WTC11 (cell line): Measurements from ENCODE around the gene SSC5D. TPM values are rescaled to one million over a fixed set of nuclear protein-coding genes. Genes with fewer than 3 reads are reported as not detected.

ENCODE experiments used
- ATAC-seq: fragments of 200-7000 bp; cut with Tn5 transposase; 2 replicates; pipeline ENCODE4 v1.10.0; 2021; ENCODE audit warnings: mild to moderate bottlenecking, moderate library complexity
- CTCF ChIA-PET: fragments of 300-600 bp; sonication (Branson Sonifier 250); formaldehyde crosslinking; loops from one replicate; lab custom pipeline; 2021; ENCODE audit warnings: antibody characterized with exemption; lab: Charles Lee
- POLR2A ChIA-PET: fragments of 350-600 bp; sonication (Branson Sonifier 250); formaldehyde crosslinking; loops from one replicate; lab custom pipeline; 2021; ENCODE audit warnings: antibody characterized with exemption; lab: Charles Lee
- DNase-seq: peaks from one replicate; pipeline ENCODE4 v3.0.0; 2021; ENCODE audit warnings: low spot score
- H3K27ac Mint-ChIP-seq: 2 replicates; pipeline ENCODE4 v1.8.0; 2021; ENCODE audit warnings: mixed read lengths
- H3K27me3 Mint-ChIP-seq: 2 replicates; pipeline ENCODE4 v1.8.0; 2021; ENCODE audit warnings: low read depth, mild to moderate bottlenecking, moderate library complexity, mixed read lengths
- H3K36me3 Mint-ChIP-seq: 2 replicates; pipeline ENCODE4 v1.8.0; 2021; ENCODE audit warnings: mixed read lengths
- H3K4me1 Mint-ChIP-seq: 2 replicates; pipeline ENCODE4 v1.8.0; 2022; ENCODE audit warnings: mixed read lengths
- H3K4me3 Mint-ChIP-seq: 2 replicates; pipeline ENCODE4 v1.8.0; 2021; ENCODE audit warnings: mild to moderate bottlenecking, moderate library complexity, mixed read lengths
- H3K9me3 Mint-ChIP-seq: 2 replicates; pipeline ENCODE4 v1.8.0; 2021; ENCODE audit warnings: mixed read lengths
- E2F5 ChIP-seq: sonication (generic); formaldehyde crosslinking; IDR thresholded peaks from 2 replicates; pipeline ENCODE4 v1.8.1; 2022; ENCODE audit warnings: mild to moderate bottlenecking, moderate library complexity, missing genetic modification reagents
- ETV6 ChIP-seq: sonication (generic); formaldehyde crosslinking; IDR thresholded peaks from 2 replicates; pipeline ENCODE4 v1.8.1; 2022; ENCODE audit warnings: mild to moderate bottlenecking, missing genetic modification reagents
- FOXK1 ChIP-seq: sonication (generic); formaldehyde crosslinking; IDR thresholded peaks from 2 replicates; pipeline ENCODE4 v1.8.0; 2022; ENCODE audit warnings: mild to moderate bottlenecking, moderate library complexity, missing genetic modification reagents
- GABPB1 ChIP-seq: sonication (generic); formaldehyde crosslinking; IDR thresholded peaks from 2 replicates; pipeline ENCODE4 v1.8.1; 2023; ENCODE audit warnings: mild to moderate bottlenecking, missing genetic modification reagents
- GTF2I ChIP-seq: fragments of 250-450 bp; sonication (Bioruptor Pico); conservative IDR thresholded peaks from 2 replicates; pipeline ENCODE4 v1.4.0; 2021; ENCODE audit warnings: mild to moderate bottlenecking
- JUN ChIP-seq: sonication (generic); formaldehyde crosslinking; IDR thresholded peaks from 2 replicates; pipeline ENCODE4 v1.8.0; 2023; ENCODE audit warnings: mild to moderate bottlenecking, missing genetic modification reagents
- KAT7 ChIP-seq: sonication (generic); formaldehyde crosslinking; IDR thresholded peaks from 2 replicates; pipeline ENCODE4 v1.8.1; 2023; ENCODE audit warnings: missing genetic modification reagents, mild to moderate bottlenecking, borderline replicate concordance
- MLX ChIP-seq: sonication (generic); formaldehyde crosslinking; IDR thresholded peaks from 2 replicates; pipeline ENCODE4 v1.8.1; 2023; ENCODE audit warnings: mild to moderate bottlenecking, missing genetic modification reagents, moderate library complexity
- NFATC4 ChIP-seq: fragments of 250-450 bp; sonication (Bioruptor Pico); IDR thresholded peaks from 2 replicates; pipeline ENCODE4 v1.9.0; 2021; ENCODE audit warnings: mild to moderate bottlenecking
- NFE2L1 ChIP-seq: sonication (generic); formaldehyde crosslinking; IDR thresholded peaks from 2 replicates; pipeline ENCODE4 v1.8.1; 2023; ENCODE audit warnings: missing genetic modification reagents
- NR1H2 ChIP-seq: sonication (generic); formaldehyde crosslinking; IDR thresholded peaks from 2 replicates; pipeline ENCODE4 v1.9.0; 2021; ENCODE audit warnings: mild to moderate bottlenecking, moderate library complexity, missing genetic modification reagents
- RORB ChIP-seq: fragments of 250-450 bp; sonication (Bioruptor Pico); IDR thresholded peaks from 2 replicates; pipeline ENCODE4 v1.9.0; 2021; ENCODE audit warnings: mild to moderate bottlenecking
- SP1 ChIP-seq: sonication (generic); formaldehyde crosslinking; conservative IDR thresholded peaks from 2 replicates; pipeline ENCODE4 v1.8.1; 2022; ENCODE audit warnings: missing genetic modification reagents
- TEAD4 ChIP-seq: sonication (generic); formaldehyde crosslinking; IDR thresholded peaks from 2 replicates; pipeline ENCODE4 v1.8.0; 2022; ENCODE audit warnings: mild to moderate bottlenecking, missing genetic modification reagents
- ZNF219 ChIP-seq: sonication (generic); formaldehyde crosslinking; IDR thresholded peaks from 2 replicates; pipeline ENCODE4 v1.8.0; 2023; ENCODE audit warnings: missing genetic modification reagents, mild to moderate bottlenecking, borderline replicate concordance
- ZNF281 ChIP-seq: sonication (generic); formaldehyde crosslinking; IDR thresholded peaks from 2 replicates; pipeline ENCODE4 v1.8.0; 2023; ENCODE audit warnings: mild to moderate bottlenecking, missing genetic modification reagents
- ZNF416 ChIP-seq: fragments of 250-450 bp; sonication (Bioruptor Pico); IDR thresholded peaks from 2 replicates; pipeline ENCODE4 v1.9.0; 2021; ENCODE audit warnings: mild to moderate bottlenecking, inconsistent platforms
- total RNA-seq: library from RNA; stranded (reverse); gene quantifications from 3 replicates; pipeline ENCODE4 v1.2.3, GENCODE V29; 2021
- TF ChIP-seq, protein P1 (sequence below): sonication (generic); formaldehyde crosslinking; IDR thresholded peaks from 2 replicates; pipeline ENCODE4 v1.8.0; 2022; ENCODE audit warnings: mild to moderate bottlenecking, missing genetic modification reagents
- TF ChIP-seq, protein P2 (sequence below): sonication (generic); formaldehyde crosslinking; IDR thresholded peaks from 2 replicates; pipeline ENCODE4 v1.8.1; 2023; ENCODE audit warnings: mild to moderate bottlenecking, missing genetic modification reagents, borderline replicate concordance
- TF ChIP-seq, protein P3 (sequence below): sonication (generic); formaldehyde crosslinking; IDR thresholded peaks from 2 replicates; pipeline ENCODE4 v1.8.1; 2022; ENCODE audit warnings: mild to moderate bottlenecking, missing genetic modification reagents, moderate library complexity, borderline replicate concordance
- TF ChIP-seq, protein P4 (sequence below): sonication (generic); formaldehyde crosslinking; IDR thresholded peaks from 2 replicates; pipeline ENCODE4 v1.8.1; 2022; ENCODE audit warnings: low read depth, missing genetic modification reagents, borderline replicate concordance

SSC5D gene
- total RNA-seq, 1 experiment from 2014 or later = 2.9 TPM

DNA sequence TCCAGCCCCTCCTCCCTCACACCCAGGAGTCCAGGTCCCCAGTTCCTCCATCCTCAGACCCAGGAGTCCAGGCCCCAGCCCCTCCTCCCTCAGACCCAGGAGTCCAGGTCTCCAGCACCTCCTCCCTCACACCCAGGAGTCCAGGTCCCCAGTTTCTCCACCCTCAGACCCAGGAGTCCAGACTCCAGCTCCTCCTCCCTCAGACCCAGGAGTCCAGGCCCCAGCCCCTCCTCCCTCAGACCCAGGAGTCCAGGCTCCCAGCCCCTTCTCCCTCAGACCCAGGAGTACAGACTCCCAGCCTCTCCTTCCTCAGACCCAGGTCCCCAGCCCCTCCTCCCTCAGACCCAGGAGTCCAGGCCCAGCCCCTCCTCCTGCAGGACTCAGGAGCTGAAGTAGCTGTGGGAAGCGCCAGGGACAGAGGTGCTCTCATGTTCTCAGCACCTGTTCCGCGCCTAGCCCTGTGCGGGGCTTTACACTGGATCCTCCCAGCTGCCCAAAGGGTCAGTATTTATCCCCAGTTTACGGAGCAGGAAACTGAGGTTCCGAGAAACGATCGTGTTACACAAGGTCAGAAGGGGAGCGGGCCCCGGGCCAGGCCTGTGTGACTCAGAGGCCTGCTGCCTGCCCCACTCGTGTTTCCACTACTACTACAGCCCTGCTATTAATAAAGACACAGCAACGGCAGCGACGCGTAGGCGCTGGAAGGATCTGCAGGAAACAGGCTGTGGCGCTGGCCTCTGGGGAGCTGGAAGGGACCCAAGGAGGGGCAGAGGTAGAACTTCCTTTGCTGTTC lies 58.8 kb downstream of the SSC5D start:
- TF ChIP-seq, protein P1, sequence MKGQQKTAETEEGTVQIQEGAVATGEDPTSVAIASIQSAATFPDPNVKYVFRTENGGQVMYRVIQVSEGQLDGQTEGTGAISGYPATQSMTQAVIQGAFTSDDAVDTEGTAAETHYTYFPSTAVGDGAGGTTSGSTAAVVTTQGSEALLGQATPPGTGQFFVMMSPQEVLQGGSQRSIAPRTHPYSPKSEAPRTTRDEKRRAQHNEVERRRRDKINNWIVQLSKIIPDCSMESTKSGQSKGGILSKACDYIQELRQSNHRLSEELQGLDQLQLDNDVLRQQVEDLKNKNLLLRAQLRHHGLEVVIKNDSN (CRISPR knock-in tag) = no peak
- TF ChIP-seq TEAD4 (CRISPR knock-in tag) (no peak), NFE2L1 (CRISPR knock-in tag) (no peak), NR1H2 (CRISPR knock-in tag) (no peak), NFATC4 (no peak), ZNF416 (CRISPR knock-in tag) (no peak), FOXK1 (CRISPR knock-in tag) (no peak), GABPB1 (CRISPR knock-in tag) (no peak), E2F5 (CRISPR knock-in tag) (no peak), JUN (no peak), ZNF219 (CRISPR knock-in tag) (no peak), MLX (CRISPR knock-in tag) (no peak), GTF2I (CRISPR knock-in tag) (no peak)
- TF ChIP-seq, protein P2, sequence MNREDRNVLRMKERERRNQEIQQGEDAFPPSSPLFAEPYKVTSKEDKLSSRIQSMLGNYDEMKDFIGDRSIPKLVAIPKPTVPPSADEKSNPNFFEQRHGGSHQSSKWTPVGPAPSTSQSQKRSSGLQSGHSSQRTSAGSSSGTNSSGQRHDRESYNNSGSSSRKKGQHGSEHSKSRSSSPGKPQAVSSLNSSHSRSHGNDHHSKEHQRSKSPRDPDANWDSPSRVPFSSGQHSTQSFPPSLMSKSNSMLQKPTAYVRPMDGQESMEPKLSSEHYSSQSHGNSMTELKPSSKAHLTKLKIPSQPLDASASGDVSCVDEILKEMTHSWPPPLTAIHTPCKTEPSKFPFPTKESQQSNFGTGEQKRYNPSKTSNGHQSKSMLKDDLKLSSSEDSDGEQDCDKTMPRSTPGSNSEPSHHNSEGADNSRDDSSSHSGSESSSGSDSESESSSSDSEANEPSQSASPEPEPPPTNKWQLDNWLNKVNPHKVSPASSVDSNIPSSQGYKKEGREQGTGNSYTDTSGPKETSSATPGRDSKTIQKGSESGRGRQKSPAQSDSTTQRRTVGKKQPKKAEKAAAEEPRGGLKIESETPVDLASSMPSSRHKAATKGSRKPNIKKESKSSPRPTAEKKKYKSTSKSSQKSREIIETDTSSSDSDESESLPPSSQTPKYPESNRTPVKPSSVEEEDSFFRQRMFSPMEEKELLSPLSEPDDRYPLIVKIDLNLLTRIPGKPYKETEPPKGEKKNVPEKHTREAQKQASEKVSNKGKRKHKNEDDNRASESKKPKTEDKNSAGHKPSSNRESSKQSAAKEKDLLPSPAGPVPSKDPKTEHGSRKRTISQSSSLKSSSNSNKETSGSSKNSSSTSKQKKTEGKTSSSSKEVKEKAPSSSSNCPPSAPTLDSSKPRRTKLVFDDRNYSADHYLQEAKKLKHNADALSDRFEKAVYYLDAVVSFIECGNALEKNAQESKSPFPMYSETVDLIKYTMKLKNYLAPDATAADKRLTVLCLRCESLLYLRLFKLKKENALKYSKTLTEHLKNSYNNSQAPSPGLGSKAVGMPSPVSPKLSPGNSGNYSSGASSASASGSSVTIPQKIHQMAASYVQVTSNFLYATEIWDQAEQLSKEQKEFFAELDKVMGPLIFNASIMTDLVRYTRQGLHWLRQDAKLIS (CRISPR knock-in tag) = no peak
- TF ChIP-seq, protein P3, sequence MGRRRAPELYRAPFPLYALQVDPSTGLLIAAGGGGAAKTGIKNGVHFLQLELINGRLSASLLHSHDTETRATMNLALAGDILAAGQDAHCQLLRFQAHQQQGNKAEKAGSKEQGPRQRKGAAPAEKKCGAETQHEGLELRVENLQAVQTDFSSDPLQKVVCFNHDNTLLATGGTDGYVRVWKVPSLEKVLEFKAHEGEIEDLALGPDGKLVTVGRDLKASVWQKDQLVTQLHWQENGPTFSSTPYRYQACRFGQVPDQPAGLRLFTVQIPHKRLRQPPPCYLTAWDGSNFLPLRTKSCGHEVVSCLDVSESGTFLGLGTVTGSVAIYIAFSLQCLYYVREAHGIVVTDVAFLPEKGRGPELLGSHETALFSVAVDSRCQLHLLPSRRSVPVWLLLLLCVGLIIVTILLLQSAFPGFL = no peak
- ChIA-PET POLR2A (interaction anchor here (0.6 to 1.0 kb wide), 2 partner anchors 52 to 88 kb away, joined by 3 read pairs; no protein-coding TSS in a partner anchor), CTCF (interaction anchor here (0.6 to 1.2 kb wide), 4 partner anchors 43 to 389 kb away, joined by 3 to 4 read pairs (median 4); partner anchors contain the start of genes NAT14, TNNI3 and ZNF865)
- peaks cover 30% of the 10 kb centered on the region for H3K4me1 Mint-ChIP-seq
- peaks cover 2% of the 10 kb centered on the region; the same call in 1 of the 2 replicates for H3K27me3 Mint-ChIP-seq
- H3K27ac Mint-ChIP-seq = peak overlapping the region; percentile 68
- DNase-seq (no peak), ATAC-seq (no peak)
- H3K36me3 Mint-ChIP-seq = no peaks in the 10 kb centered on the region
- no peak overlapping the region for H3K4me3 Mint-ChIP-seq
- H3K9me3 Mint-ChIP-seq = peaks cover 9% of the 10 kb centered on the region

DNA sequence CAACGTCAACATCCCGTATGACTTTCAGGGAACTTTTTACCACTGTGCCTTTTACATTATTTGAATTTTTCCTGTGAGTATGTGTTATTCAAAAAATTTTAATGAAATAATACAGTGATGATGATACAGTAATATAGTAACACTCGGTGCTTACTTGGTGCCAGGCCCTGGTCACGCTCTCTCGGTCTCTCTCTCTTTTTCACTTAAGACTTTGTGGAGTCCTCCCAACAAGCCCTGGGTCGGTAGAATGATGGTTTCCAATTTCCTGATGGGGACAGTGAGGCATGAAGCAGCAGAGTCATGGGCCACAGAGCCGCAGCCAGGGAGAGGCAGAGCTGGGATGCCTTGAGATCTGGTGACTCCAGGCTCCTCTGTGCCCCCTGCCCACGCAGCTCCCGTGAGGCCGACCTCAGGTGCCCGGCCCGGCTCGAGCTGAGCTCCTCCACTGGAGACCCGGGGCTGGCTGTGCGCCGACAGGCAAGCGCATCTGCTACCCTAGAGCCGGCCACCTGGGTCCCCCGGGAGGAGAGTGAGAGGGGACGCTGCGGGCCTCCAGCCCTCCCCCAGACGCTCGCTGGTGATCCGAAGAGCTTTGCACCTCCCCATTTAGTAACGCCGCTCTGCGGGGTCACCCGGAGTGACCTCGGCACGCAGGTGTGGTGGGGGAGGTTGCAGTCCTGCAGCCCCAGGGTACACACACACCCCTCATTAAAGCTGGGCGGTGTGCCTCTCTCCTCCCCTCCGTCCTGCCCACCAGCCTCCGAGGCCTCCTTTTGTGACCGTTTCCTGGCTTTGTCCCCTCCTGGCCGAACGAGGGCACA lies 61.5 kb downstream of the SSC5D start:
- ChIA-PET CTCF (interaction anchor here (0.6 to 1.6 kb wide), 12 partner anchors 12 to 900 kb away, joined by 3 to 7 read pairs (median 4); partner anchors contain the start of genes KMT5C, ZNF784 and ZNF865), POLR2A (interaction anchor here (0.7 to 1.3 kb wide), 10 partner anchors 10 to 149 kb away, joined by 3 to 13 read pairs (median 4); partner anchors contain the start of genes FIZ1, ZNF579 and ZNF865)
- peak; percentile 81 for ATAC-seq
- Mint-ChIP-seq H3K9me3 (no peaks in the 10 kb centered on the region), H3K4me3 (peak overlapping the region; percentile 76), H3K27me3 (peaks cover 9% of the 10 kb centered on the region), H3K27ac (peak overlapping the region; percentile 90), H3K4me1 (peaks cover 52% of the 10 kb centered on the region), H3K36me3 (no peaks in the 10 kb centered on the region)
- peak; percentile 70 for DNase-seq
- TF ChIP-seq, protein P4, sequence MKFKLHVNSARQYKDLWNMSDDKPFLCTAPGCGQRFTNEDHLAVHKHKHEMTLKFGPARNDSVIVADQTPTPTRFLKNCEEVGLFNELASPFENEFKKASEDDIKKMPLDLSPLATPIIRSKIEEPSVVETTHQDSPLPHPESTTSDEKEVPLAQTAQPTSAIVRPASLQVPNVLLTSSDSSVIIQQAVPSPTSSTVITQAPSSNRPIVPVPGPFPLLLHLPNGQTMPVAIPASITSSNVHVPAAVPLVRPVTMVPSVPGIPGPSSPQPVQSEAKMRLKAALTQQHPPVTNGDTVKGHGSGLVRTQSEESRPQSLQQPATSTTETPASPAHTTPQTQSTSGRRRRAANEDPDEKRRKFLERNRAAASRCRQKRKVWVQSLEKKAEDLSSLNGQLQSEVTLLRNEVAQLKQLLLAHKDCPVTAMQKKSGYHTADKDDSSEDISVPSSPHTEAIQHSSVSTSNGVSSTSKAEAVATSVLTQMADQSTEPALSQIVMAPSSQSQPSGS (CRISPR knock-in tag) = no peak
- 0 out of 2 replicates have a peak, but pooled peaks have one; percentile 16 for TF ChIP-seq ZNF281 (CRISPR knock-in tag)
- TF ChIP-seq SP1 (CRISPR knock-in tag) = peak; percentile 58; the same call in 1 of the 2 replicates
- no peak for TF ChIP-seq RORB (CRISPR knock-in tag)
- peak; percentile 73; the same call in 1 of the 2 replicates for TF ChIP-seq KAT7 (CRISPR knock-in tag)
- 0 out of 2 replicates have a peak, but pooled peaks have one; percentile 41 for TF ChIP-seq ETV6 (CRISPR knock-in tag)
